Stomach (tissue), 4 donors: Measurements from ENCODE around the gene MAGI1.

Source experiments
- CTCF ChIP-seq, 7 experiments: fragments of 450-650 bp in 4 of 7; fragments of 200-600 bp in 3 of 7; sonication (generic) in 3 of 7; IDR thresholded peaks; one replicate each; pipeline ENCODE4 v1.5.1; 2016 to 2019; ENCODE audit warnings: antibody characterized with exemption in 7 of 7, control low read depth in 2 of 7, mild to moderate bottlenecking in 1 of 7
- POLR2A ChIP-seq, 4 donors: fragments of 450-650 bp; IDR thresholded peaks; one replicate each; pipeline ENCODE4 v1.6.1; 2016; ENCODE audit warnings: antibody characterized with exemption in 4 of 4, control low read depth in 2 of 4, mild to moderate bottlenecking in 1 of 4, moderate library complexity in 1 of 4

GRCh38 chr3:65793495-65794200 lies 245.1 kb downstream of the MAGI1 start:
- no peak for TF ChIP-seq CTCF (IDR thresholded peaks at IDR 0.05)
- no peak for TF ChIP-seq POLR2A (IDR thresholded peaks at IDR 0.05)
